T-cell (primary cell): Measurements from ENCODE around the gene PRKAG2. TPM values are rescaled to one million over a fixed set of nuclear protein-coding genes. Genes with fewer than 3 reads are reported as not detected.

Experiments used
- ATAC-seq, 4 experiments: fragments of 200-7000 bp in 3 of 4; fragments of 150-1000 bp in 1 of 4; cut with Tn5 transposase; replicated peaks in 1 of 4; 1 replicate in 3 of 4; 2 replicates in 1 of 4; pipeline ENCODE4 v1.10.0; 2021; ENCODE audit warnings: moderate library complexity in 3 of 4, mild to moderate bottlenecking in 2 of 4, moderate number of reproducible peaks in 1 of 4
- CTCF ChIA-PET, 2 donors: fragments of 300-600 bp; sonication (Branson Sonifier 250); formaldehyde crosslinking; loops; one replicate each; lab custom pipeline; 2022; ENCODE audit warnings: antibody characterized with exemption in 2 of 2; lab: Charles Lee
- POLR2A ChIA-PET, 2 donors: fragments of 300-600 bp; sonication (Branson Sonifier 250); formaldehyde crosslinking; loops; one replicate each; lab custom pipeline; 2022; ENCODE audit warnings: antibody characterized with exemption in 2 of 2; lab: Charles Lee
- DNase-seq, 35 experiments: peaks; one replicate each; pipeline versions ENCODE4 v3.0.0 to v3.0.0-alpha.2; 2013 to 2023
- H3K27ac ChIP-seq: one replicate; pipeline ENCODE4 v1.5.1; 2013; ENCODE audit warnings: low read length
- H3K27me3 ChIP-seq, 2 experiments: replicated peaks in 1 of 2; 1 replicate in 1 of 2; 2 replicates in 1 of 2; pipeline versions ENCODE4 v1.6.1 to v1.7.0; 2013; ENCODE audit warnings: low read length in 1 of 2, mixed read lengths in 1 of 2; ENCODE audit not compliant: control insufficient read depth in 2 of 2, insufficient read depth in 2 of 2; ENCODE audit errors: extremely low read depth in 1 of 2
- H3K36me3 ChIP-seq, 2 donors: 1 replicate in 1 of 2; 2 replicates in 1 of 2; pipeline versions ENCODE4 v1.6.1 to v1.7.0; 2013; ENCODE audit warnings: low read length in 1 of 2; ENCODE audit not compliant: control insufficient read depth in 2 of 2, insufficient read depth in 1 of 2; ENCODE audit errors: extremely low read depth in 1 of 2
- H3K4me1 ChIP-seq, 2 experiments: 1 replicate in 1 of 2; 2 replicates in 1 of 2; pipeline versions ENCODE4 v1.6.1 to v1.7.0; 2013; ENCODE audit warnings: low read length in 2 of 2, mixed read lengths in 1 of 2; ENCODE audit not compliant: insufficient read depth in 2 of 2, control insufficient read depth in 1 of 2; ENCODE audit errors: extremely low read depth in 1 of 2
- H3K4me3 ChIP-seq, 2 donors: 1 replicate in 1 of 2; 2 replicates in 1 of 2; pipeline versions ENCODE4 v1.5.1 to v1.7.0; 2013; ENCODE audit warnings: mild to moderate bottlenecking in 2 of 2, low read length in 1 of 2, moderate library complexity in 1 of 2; ENCODE audit not compliant: control insufficient read depth in 1 of 2; ENCODE audit errors: extremely low read depth in 1 of 2
- H3K9me3 ChIP-seq: 2 replicates; pipeline ENCODE4 v1.7.0; 2013
- H3K27ac Mint-ChIP-seq, 2 donors: one replicate each; pipeline ENCODE4 v1.8.0; 2020 to 2021; ENCODE audit warnings: mild to moderate bottlenecking in 2 of 2, mixed read lengths in 2 of 2
- H3K27me3 Mint-ChIP-seq, 2 donors: one replicate each; pipeline ENCODE4 v1.8.0; 2021 to 2022; ENCODE audit warnings: mixed read lengths in 2 of 2
- H3K36me3 Mint-ChIP-seq: one replicate; pipeline ENCODE4 v1.8.0; 2021; ENCODE audit warnings: mixed read lengths
- H3K4me1 Mint-ChIP-seq, 3 donors: one replicate each; pipeline ENCODE4 v1.8.0; 2020 to 2022; ENCODE audit warnings: mixed read lengths in 3 of 3, mild to moderate bottlenecking in 1 of 3
- H3K4me3 Mint-ChIP-seq, 3 donors: one replicate each; pipeline ENCODE4 v1.8.0; 2020 to 2022; ENCODE audit warnings: mild to moderate bottlenecking in 3 of 3, mixed read lengths in 3 of 3, moderate library complexity in 3 of 3
- H3K9me3 Mint-ChIP-seq, 3 donors: one replicate each; pipeline ENCODE4 v1.8.0; 2020 to 2022; ENCODE audit warnings: mixed read lengths in 3 of 3
- WGBS: methylation state at CpG from one replicate; pipeline ENCODE4 v1.1.5; 2013; ENCODE audit warnings: missing lambda C conversion rate; ENCODE audit not compliant: insufficient coverage; 5-methylcytosine and 5-hydroxymethylcytosine counted together
- total RNA-seq, 35 experiments: library from RNA in 6 of 35; stranded (reverse) in 6 of 35; fragments of 120-200 nt in 1 of 35; gene quantifications; one replicate each; pipeline versions ENCODE4 v1.2.1 to v1.2.4 and lab custom pipeline; 2013 to 2026

The PRKAG2 gene
- total RNA-seq, 5 donors from 2014 or later (not counting 1 experiment from before 2014, with no cell fraction given), result 43.0 to 59.9 (median 49.3) TPM

DNA sequence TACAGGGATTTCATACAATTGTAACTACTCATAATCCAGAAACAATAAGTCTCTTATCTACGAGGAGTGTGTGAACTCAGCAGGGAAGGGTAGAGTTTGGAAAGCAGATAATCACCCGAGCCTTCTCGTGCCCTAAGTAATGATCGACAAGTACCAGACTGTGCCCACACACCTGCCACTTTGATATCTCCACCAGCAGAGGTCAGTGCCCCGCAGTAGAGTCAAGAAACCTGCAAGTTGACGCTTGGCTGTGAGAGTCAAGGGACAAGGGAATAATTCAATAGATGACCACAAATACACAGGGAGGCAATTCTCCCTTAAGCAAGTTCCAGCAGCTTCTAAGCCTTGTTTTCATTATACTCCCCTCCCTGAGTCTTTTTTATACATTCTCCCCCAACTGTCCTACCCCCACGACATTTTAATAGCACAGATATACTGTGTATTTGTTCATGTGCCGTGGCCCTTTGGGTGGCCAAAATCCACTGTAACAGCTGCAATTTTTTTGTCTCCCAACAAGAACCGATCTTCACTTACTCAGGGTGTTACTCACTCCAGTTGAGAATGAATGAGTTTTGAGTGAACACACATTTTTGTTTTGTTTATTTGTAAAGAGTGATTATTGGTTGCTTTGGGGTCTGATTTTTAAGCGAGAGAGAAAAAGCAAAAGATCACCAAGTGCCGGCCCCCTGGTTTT lies 250.3 kb downstream of the PRKAG2 start:
- Histone ChIP-seq H3K27ac (no peak overlapping the region), H3K9me3 (no peaks in the 10 kb centered on the region), H3K36me3 (peaks cover 0 to 3% of the 10 kb centered on the region in 2 donors), H3K4me1 (peaks cover 6 to 7% of the 10 kb centered on the region in 2 experiments), H3K4me3 (no peak overlapping the region), H3K27me3 (no peaks in the 10 kb centered on the region)
- DNase-seq (peak in 25 of 35 experiments; percentile 4 to 50 (median 20)), ATAC-seq (peak; percentile 48 to 65 (median 56))
- ChIA-PET POLR2A (no interaction called here), CTCF (no interaction called here)
- Mint-ChIP-seq H3K4me3 (no peak overlapping the region), H3K27ac (no peak overlapping the region), H3K27me3 (no peaks in the 10 kb centered on the region), H3K4me1 (peaks cover 43 to 68% (median 60%) of the 10 kb centered on the region in 3 donors), H3K9me3 (no peaks in the 10 kb centered on the region), H3K36me3 (peaks cover 22% of the 10 kb centered on the region)
- 100% methylated on average over 1 of the region's 11 CpGs for WGBS

DNA sequence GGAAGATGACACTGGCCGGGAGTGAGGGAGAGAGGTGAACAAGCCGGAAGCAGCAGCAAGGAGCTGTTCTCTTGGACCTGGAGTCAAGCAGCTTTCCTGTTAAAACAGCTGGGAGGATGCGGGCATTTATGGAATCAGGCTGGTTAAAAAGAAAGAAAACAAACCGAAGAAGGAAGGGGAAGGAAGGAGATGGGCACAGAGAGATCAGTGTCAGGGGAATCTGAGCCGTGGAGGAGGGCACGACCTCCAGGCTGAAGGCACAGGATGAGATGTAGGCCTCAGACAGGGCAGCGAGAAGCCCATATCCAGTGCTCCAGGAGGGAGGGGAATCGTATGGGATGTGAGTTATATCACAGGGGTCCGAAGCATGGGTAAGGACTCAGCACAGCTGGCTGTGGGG lies 251.3 kb downstream of the PRKAG2 start:
- no peak overlapping the region for H3K4me3 Mint-ChIP-seq
- no peaks in the 10 kb centered on the region for H3K27me3 ChIP-seq
- peaks cover 2 to 4% of the 10 kb centered on the region in 2 experiments for H3K4me1 ChIP-seq
- H3K36me3 ChIP-seq, result peaks cover 0 to 3% of the 10 kb centered on the region in 2 donors
- no peaks in the 10 kb centered on the region for H3K9me3 Mint-ChIP-seq
- ATAC-seq, result no peak
- H3K27me3 Mint-ChIP-seq, result no peaks in the 10 kb centered on the region
- POLR2A ChIA-PET, result interaction anchor here (0.6 to 0.7 kb wide), 3 partner anchors 124 to 611 kb away, joined by 3 to 7 read pairs (median 3); no protein-coding TSS in a partner anchor
- H3K27ac ChIP-seq, result no peak overlapping the region
- WGBS, result 92% methylated on average over 7 of the region's 9 CpGs
- DNase-seq, result no peak
- CTCF ChIA-PET, result no interaction called here
- no peak overlapping the region for H3K27ac Mint-ChIP-seq
- H3K36me3 Mint-ChIP-seq, result peaks cover 23% of the 10 kb centered on the region
- peaks cover 34 to 59% (median 50%) of the 10 kb centered on the region in 3 donors for H3K4me1 Mint-ChIP-seq
- no peak overlapping the region for H3K4me3 ChIP-seq
- H3K9me3 ChIP-seq, result no peaks in the 10 kb centered on the region

DNA sequence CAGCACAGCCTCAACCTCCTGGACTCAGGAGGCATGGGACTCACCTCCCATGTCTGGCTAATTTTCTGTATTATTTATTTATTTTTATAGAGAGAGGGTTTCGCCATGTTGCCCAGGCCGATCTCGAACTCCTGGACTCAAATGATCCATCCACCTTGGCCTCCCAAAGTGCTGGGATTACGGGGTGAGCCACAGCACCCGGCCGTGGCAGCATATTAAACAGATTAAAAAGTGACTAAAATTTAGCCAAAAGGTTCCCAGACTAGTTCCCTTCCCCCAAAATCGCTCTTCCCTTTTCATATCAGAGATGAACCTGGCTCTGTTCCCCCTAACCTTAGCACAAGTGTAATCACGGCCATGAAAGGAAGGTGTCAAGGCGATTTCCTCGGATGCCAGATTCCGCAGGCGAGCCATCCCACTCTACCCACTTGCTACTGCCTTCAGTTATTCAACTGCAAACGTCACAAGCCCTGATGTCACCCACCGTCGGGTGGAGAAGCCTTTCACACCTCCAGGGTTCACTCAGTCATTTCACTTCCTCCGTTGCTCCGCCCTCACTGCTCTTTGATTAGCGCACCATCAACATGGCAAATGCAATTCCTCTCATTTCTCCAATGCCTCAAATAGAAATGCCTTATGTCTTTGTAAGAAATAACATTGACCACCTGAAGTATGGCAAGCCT lies 252.5 kb downstream of the PRKAG2 start:
- Mint-ChIP-seq H3K27me3 (no peaks in the 10 kb centered on the region), H3K4me3 (no peak overlapping the region), H3K9me3 (no peaks in the 10 kb centered on the region), H3K4me1 (peaks cover 25 to 49% (median 41%) of the 10 kb centered on the region in 3 donors), H3K27ac (no peak overlapping the region), H3K36me3 (peaks cover 23% of the 10 kb centered on the region)
- WGBS, result 77% methylated on average over 12 of the region's 18 CpGs
- no peaks in the 10 kb centered on the region for H3K9me3 ChIP-seq
- no peak for ATAC-seq
- no peak overlapping the region for H3K4me3 ChIP-seq
- peaks cover 0 to 3% of the 10 kb centered on the region in 2 donors for H3K36me3 ChIP-seq
- H3K4me1 ChIP-seq, result peaks cover 0 to 4% of the 10 kb centered on the region in 2 experiments
- H3K27me3 ChIP-seq, result no peaks in the 10 kb centered on the region
- DNase-seq, result peak in 2 of 35 experiments; percentile 6 to 8
- H3K27ac ChIP-seq, result no peak overlapping the region
- ChIA-PET CTCF (no interaction called here), POLR2A (no interaction called here)

DNA sequence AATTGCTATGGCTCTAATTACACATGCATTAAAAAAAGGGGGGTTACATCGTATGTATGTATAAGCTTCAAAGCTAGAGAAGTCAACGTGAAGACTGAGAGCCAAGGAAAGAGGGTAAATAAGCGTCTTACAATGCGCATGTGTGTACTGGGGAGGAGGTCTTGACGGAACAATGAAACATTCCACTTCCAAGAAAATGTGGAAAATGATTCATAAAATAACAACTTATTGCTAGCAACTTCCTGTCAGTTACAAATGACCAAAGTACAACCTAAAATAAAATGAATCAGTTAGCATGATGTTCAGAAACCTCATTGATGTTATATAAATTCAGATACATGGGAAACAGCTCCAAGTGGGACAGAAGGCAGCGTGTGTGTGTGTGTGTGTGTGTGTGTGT lies 253.1 kb downstream of the PRKAG2 start:
- POLR2A ChIA-PET, result no interaction called here
- Histone ChIP-seq H3K36me3 (peaks cover 0 to 3% of the 10 kb centered on the region in 2 donors), H3K9me3 (no peaks in the 10 kb centered on the region), H3K4me3 (no peak overlapping the region), H3K4me1 (peaks cover 0 to 4% of the 10 kb centered on the region in 2 experiments), H3K27ac (no peak overlapping the region), H3K27me3 (no peaks in the 10 kb centered on the region)
- H3K4me3 Mint-ChIP-seq, result no peak overlapping the region
- CTCF ChIA-PET, result no interaction called here
- H3K36me3 Mint-ChIP-seq, result peaks cover 23% of the 10 kb centered on the region
- no peaks in the 10 kb centered on the region for H3K9me3 Mint-ChIP-seq
- DNase-seq, result no peak
- no peak for ATAC-seq
- H3K27ac Mint-ChIP-seq, result no peak overlapping the region
- H3K27me3 Mint-ChIP-seq, result no peaks in the 10 kb centered on the region
- H3K4me1 Mint-ChIP-seq, result peaks cover 21 to 44% (median 38%) of the 10 kb centered on the region in 3 donors
- no CpG with 5 or more reads among the region's 6 CpGs for WGBS

DNA sequence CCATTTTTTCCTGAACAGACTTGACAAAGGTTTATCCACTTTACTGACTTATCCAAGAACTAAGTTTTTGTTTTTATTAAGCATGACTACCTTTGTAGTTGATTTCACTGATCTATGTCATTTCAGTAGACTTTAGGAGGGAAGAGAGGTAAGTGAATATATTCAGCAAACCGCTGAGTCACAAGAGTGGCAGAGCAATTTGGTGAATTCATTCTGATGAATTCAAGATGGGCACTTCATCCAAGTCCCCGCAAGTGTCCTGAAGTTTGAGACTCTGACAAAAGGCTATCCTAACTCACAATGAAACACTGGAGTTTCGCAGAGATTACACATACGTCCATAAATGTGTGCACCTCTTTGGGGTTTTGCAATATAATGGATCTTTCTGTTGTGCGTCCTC lies 255.0 kb downstream of the PRKAG2 start:
- ChIA-PET CTCF (no interaction called here), POLR2A (no interaction called here)
- Mint-ChIP-seq H3K4me3 (no peak overlapping the region), H3K36me3 (peaks cover 23% of the 10 kb centered on the region), H3K4me1 (peaks cover 17 to 36% (median 30%) of the 10 kb centered on the region in 3 donors), H3K27me3 (no peaks in the 10 kb centered on the region), H3K27ac (no peak overlapping the region), H3K9me3 (no peaks in the 10 kb centered on the region)
- WGBS, result no CpG with 5 or more reads among the region's 5 CpGs
- Histone ChIP-seq H3K27ac (no peak overlapping the region), H3K4me3 (no peak overlapping the region), H3K36me3 (peaks cover 0 to 3% of the 10 kb centered on the region in 2 donors), H3K9me3 (no peaks in the 10 kb centered on the region), H3K4me1 (peaks cover 0 to 4% of the 10 kb centered on the region in 2 experiments), H3K27me3 (no peaks in the 10 kb centered on the region)
- no peak for ATAC-seq
- DNase-seq, result no peak

DNA sequence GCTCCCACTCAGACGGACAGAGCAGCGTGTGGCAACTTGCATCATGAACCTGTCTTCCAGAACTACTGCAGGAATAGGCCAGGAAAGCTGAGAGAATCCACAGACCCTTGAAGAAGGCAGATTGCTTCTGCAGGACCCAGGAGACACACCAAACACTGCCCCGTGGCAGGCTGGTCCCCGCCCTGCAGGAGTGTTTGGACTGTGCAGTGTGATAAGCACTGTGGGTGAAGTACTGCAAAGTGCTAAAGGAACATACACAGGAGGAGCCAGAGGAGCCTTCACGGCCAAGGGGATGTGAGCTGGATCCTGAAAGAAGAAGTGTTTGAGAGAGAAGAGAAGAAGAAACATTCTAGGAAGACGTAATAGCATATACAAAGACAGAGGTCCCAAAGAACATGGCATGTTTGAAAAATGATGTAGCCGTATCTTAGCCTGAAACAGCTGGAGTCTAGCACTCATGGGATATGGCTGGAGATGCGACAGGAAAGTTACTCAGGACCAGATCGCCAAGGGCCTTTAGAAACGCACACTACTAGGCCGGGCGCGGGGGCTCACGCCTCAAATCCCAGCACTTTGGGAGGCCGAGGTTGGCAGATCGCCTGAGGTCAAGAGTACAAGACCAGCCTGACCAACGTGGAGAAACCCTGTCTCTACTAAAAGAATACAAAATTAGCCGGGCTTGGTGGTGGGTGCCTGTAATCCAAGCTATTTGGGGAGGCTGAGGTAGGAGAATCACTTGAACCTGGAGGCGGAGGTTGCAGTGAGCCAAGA lies 260.3 kb downstream of the PRKAG2 start:
- Mint-ChIP-seq H3K9me3 (no peaks in the 10 kb centered on the region), H3K4me3 (no peak overlapping the region), H3K27ac (no peak overlapping the region), H3K27me3 (no peaks in the 10 kb centered on the region), H3K4me1 (peaks cover 11 to 20% (median 12%) of the 10 kb centered on the region in 3 donors), H3K36me3 (peaks cover 21% of the 10 kb centered on the region)
- H3K27ac ChIP-seq, result no peak overlapping the region
- no peak for ATAC-seq
- H3K36me3 ChIP-seq, result peaks cover 3 to 11% of the 10 kb centered on the region in 2 donors
- H3K4me1 ChIP-seq, result no peaks in the 10 kb centered on the region
- H3K9me3 ChIP-seq, result no peaks in the 10 kb centered on the region
- H3K4me3 ChIP-seq, result no peak overlapping the region
- no peak for DNase-seq
- ChIA-PET CTCF (no interaction called here), POLR2A (interaction anchor here in 1 of 2 donors (0.7 kb wide), 1 partner anchor 22 kb away, joined by 3 read pairs; no protein-coding TSS in a partner anchor)
- no peaks in the 10 kb centered on the region for H3K27me3 ChIP-seq
- WGBS, result 94% methylated on average over 14 of the region's 19 CpGs
